IPS-11a (cell line): ENCODE results near the gene OR2H2.
A peak's percentile ranks its signal among the peaks of the same experiment; 100 is the strongest.

Experiments used
- H3K4me3 ChIP-seq: one replicate; pipeline ENCODE4 v1.5.1; 2013; ENCODE audit warnings: low read depth, low read length, control low read depth

The OR2H2 gene

DNA sequence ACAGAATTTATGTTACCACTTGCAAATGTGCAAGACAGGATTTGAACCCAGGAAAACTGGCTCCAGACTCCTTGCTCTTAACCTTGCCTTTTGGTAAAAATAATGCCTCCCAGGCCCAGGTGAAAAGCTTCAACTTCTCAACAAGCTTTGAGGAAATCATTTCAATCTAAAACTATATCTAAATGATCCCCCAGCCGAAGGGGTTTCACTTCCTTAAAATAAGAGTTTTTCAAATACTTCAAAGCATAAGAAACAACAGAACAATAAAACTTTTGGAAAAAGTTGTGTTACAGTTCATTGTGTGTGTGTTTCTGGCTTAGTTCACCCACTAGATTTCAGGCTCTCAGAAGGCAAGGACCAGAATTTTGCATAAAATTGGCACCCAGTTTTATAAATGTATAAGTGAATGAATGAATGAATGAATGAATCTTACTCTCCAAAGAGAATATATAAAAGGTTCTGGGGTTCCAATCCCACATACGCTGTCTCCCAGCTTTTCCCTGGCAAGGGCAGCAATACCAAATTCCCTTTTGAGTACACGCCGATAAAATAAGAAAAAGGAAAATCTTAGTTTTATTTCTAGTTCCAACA is 5.4 kb downstream of the OR2H2 start:
- H3K4me3 ChIP-seq, result no peak overlapping the region

- H3K4me3 ChIP-seq, result no peak overlapping the region
Observed at GRCh38 chr6:29591677-29592076, 6.8 kb downstream of the OR2H2 start.

DNA sequence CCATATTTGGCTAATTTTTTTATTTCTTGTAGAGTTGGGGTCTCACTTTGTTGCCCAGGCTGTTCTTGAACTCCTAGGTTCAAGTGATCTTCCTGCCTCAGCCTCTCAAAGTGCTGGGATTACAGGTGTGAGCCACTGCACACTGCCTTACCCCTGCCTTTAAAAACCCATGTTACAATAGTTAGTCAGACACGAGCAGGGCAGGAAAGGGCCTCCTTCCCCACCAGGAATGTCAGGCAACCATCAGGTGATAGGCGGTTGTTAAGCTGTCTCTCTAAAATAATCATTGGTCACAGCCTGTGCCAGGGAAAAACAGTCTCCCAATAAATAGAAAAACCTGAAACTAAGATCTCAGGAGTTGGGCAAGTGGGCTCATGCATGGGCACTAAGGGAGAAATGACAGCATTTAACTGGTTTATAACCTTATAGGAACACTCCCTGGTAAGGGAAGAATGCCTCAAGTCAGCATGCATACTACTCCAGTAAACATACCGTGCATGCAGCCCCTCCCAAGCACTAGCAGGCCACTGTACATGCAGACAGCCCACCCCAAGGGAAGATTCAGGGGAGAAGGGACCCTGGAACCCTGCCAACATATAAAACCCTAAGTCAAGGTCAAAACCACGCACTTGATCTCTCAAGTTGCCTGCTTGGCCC is 8.4 kb downstream of the OR2H2 start:
- no peak overlapping the region for H3K4me3 ChIP-seq

DNA sequence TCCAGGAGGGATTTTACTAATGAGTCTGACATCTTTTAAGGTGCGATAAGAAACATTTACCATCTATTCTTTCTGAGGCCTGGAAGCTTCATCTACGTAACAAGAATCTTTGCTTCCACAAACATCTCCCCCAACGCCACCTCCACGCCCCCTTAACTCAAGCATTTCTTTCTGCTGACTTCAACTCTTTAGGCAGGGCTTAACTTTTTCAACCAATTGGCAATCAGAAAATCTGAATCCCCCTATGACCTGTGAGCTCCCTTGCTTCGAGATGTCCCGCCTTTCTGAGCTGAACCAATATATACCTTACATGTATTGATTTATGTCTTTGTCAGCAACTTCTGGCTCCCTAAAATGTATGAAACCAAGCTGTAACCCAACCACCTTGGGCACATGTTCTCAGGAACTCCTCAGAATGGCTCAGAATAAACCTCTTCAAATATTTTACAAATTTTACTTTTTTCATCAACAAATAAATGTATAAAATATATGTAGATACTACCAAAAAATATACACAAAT is 11.5 kb downstream of the OR2H2 start:
- H3K4me3 ChIP-seq, result no peak overlapping the region

DNA sequence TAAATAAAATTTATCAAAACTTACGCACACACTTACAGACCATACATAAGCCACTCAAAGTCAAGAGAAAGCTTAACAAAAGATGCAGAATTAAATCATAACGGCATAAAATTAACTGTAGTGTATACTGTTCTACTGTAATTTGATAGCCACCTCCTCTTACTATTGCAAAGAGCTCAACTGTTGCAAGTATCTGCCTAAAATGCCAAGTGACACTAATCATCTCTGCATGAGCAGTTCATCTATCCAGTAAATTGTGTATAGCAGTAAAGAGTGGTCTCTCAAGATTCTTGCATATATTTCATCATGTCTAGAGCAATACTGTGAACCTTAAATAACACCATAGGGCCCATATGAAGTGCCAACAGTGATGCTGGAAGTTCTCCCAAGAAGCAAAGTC is 12.3 kb downstream of the OR2H2 start:
- no peak overlapping the region for H3K4me3 ChIP-seq

DNA sequence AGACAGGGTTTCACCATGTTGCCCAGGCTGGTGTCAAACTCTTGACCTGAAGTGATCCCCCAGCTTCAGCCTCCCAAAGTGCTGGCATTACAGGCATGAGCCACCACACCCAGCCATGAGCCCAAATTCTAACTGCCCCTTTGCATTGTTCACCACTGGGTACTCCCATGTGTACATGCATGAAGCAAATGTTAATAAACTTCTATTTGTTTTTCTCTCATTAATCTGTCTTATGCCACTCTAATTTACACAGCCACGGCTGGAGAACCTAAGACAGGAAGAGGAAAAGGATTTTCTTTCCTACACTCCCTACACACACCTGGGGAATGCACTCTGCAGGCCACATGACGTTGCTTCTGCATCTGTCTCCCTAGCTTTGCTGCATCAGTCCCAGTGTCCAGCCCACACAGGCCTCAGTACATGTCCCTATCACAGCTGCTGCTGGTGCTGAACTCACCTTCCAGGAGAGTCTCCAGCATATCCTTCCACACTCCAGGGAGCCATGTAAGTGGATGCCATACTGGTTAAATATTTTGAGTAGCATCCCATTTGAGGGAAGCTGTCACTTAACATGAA is 13.3 kb downstream of the OR2H2 start:
- H3K4me3 ChIP-seq, result no peak overlapping the region

- no peak overlapping the region for H3K4me3 ChIP-seq
Observed at GRCh38 chr6:29602564-29603361, 17.8 kb downstream of the OR2H2 start.

- no peak overlapping the region for H3K4me3 ChIP-seq
Observed at GRCh38 chr6:29603456-29603855, 18.5 kb downstream of the OR2H2 start.

DNA sequence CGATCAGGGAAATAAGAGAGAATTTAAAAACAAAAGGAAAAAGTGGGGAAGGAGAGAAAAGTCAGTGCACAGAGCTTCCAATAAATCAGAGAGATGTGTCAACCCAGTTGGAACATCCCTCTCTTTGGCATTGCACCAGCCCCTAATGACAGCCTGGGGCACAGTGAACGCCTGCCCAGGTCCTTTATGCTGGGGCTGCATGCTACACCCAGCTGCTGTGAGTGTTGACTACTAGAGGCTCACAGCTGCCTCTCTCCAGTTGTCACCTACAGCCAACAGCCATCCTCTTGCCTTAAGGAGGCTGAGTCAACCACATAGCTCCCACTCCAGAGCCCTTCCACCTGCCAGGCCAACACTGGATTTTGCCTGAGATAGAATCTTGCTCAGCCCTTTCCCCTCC is 19.0 kb downstream of the OR2H2 start:
- H3K4me3 ChIP-seq, result no peak overlapping the region

DNA sequence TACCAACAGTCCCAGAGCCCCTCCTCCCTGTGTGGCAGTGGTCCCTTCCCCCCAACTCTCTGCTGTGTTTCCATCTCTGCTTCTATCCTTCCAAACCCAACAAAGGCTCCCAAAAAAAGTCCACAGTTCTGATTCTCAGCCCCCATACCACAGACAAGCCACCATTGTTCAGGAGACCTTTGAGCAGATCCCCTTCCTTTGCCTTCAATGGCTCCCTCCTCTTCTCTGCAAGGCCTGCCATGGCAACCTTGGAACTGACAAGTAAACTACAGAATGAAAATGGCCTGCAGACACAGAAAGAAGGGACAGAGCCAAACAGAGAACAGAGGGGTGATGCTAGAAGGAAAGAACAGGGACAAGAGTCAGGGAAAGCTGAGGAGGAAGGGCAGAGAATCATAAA is 23.2 kb downstream of the OR2H2 start:
- no peak overlapping the region for H3K4me3 ChIP-seq

DNA sequence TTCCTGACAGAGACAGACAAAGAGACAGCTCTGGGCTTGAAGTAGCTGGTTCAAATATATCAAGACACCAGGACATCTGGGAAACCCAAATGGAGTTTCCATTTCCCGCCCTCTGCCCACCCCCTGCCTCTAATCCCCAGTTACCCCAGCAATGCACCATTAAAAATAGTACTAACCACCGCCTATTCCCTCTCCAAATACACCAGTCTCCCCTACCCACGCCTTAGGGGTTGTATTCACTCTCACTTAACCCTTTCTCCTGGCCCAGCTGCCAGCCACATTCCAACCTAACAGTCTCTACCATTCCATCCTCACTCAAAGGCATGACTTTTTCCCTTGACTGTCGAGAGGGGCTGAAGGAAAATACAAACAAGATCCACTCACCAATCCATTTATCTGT is 25.6 kb downstream of the OR2H2 start:
- no peak overlapping the region for H3K4me3 ChIP-seq

DNA sequence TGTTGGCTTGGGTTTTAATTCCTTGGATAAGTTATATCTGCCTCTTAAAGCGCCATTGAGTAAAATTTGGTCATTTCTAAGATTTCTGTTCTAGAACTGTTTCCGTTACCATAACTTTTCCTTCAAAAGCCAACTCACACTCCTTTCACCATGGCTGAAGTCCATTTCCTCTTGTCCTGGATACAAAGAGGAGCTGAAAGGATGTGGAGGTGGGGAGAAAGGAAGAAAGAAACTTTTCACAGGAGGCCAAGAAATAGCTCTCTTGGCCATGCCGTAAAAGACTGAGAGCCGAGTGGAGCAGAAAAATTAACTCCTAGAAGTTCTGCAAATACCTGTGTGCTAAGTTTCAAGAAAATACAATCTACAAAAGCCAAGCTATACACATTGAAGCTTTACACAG is 26.5 kb downstream of the OR2H2 start:
- H3K4me3 ChIP-seq, result no peak overlapping the region

DNA sequence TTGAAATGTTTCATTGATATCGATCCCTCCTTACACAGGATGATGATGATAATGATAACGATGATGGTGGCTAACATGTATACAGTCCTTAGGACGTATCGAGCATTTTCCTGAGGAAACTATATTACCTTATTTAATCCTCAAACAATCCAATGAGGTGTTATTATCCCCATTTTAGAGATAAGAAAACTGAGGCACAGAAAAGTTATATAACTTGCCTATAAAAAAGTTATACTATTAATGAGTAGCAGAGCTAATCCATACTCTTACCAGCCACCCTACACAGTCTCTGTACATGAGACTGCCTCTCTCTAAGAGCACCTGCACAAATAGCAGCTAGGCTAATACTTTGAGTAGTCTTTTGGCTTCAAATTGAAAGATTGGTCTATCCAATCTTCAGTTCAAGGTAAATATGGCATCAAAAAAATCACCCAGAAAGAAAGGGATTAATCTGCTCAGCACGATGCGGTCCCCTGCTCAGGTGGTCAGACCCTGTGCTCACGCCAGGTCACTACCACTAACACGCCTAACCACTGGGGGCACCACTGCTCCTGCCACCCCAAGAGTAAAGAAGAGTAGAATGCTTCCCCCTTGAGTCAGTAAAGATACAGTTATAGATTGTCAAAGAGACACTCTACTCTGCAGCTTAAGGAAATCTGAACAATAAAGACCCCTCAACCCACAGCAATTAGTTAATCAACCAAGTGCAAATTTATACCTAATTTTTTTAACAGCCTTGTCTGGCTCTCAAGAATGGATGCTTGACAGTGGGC is 33.0 kb downstream of the OR2H2 start:
- H3K4me3 ChIP-seq, result no peak overlapping the region

GRCh38 chr6:29619578-29620160 is 34.7 kb downstream of the OR2H2 start:
- H3K4me3 ChIP-seq, result no peak overlapping the region

DNA sequence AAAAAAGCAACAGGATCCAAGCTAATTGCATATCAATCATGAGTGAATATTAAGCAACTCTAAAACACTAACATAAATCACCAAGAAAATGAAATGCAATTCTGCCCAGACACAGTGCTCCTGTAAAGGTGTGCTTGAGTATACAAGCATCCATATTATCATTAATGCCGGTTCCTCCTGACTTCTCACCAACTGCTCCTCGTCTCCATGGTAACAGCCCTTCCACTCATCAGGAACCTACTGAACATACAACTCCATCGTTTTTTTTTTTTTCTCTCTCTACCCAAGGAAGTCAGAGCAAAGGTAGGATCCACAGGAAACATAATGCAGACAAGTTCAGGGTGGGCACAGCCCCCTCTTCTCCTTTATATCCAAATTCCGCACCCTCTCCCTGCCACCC is 35.7 kb downstream of the OR2H2 start:
- H3K4me3 ChIP-seq, result no peak overlapping the region

DNA sequence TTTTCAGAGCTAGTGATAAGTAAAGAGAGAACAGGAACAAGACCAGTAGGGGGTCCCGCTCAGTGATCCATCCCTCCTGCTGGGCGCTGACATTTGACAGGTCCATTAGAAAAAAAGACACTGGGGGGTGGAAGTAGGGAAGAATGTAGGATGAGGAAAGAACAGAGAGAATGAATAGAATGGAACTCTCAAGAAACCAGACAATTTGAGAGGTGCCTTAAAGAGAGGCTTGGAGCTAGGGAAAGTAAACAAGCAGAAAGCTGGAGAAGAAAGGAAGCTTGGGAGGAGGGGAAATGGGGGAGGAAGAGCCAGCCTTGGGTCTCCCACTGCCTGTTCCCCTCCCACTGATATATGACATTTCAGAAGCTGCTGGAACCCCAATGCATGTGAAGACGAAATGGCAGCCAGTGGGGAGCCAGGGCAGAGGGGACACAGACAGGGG is 39.6 kb downstream of the OR2H2 start:
- H3K4me3 ChIP-seq, result no peak overlapping the region

GRCh38 chr6:29625337-29625930 is 40.5 kb downstream of the OR2H2 start:
- H3K4me3 ChIP-seq, result peak overlapping the region; percentile 75

DNA sequence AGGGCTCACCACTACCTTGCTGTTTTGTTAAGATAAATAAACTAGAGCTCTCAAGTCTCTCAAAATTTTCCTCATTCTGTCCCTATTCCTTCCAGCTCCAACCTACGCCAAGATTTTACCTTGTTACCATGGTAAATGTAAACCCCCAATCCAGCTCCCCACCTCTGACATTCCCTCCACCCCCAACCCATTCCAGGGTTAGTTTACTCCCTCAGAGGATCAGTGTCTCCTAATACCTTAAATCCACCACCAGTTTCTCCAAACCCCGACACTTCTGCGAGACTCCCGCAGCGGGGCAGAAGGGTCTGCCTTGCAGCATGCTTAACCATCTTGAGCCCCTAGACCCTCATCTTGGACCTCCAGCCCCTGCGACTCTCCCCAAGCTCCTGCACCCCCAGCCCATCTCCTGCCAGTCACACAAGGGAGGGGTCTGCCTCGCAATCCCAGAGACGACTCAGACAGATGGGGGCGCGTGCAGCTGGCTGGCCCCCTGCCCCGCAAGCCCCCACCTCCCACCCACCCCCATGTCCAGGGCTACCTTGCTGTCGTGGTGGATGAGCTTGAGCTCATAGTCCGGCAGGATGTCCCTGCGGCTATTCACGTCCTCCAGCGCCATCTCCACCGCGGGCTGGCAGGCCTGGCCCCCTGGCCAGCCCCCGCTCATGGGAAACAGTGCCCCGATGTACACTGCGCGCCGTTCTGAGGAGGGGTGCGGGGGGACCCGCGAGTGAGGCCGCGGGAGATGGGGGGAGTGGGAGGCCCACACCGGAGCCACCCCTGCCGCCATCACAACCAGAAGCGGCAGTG is 42.2 kb downstream of the OR2H2 start:
- peak overlapping the region; percentile 75 for H3K4me3 ChIP-seq

GRCh38 chr6:29627755-29628418 is 43.0 kb downstream of the OR2H2 start:
- peak overlapping the region; percentile 75 for H3K4me3 ChIP-seq
